ENCODE results near the gene IL17F.

GRCh38 chr6:52208612-52209011, 35.7 kb downstream of the IL17F start:
- no peak for TF ChIP-seq CTCF (IDR thresholded peaks at IDR 0.05)
- TF ChIP-seq GABPA (IDR thresholded peaks at IDR 0.05; ENCODE audit: low read depth) = no peak
- no peak for TF ChIP-seq EP300 (IDR thresholded peaks at IDR 0.05; ENCODE audit: borderline replicate concordance in 1 of 2, low read depth in 1 of 2, low read length in 1 of 2)
- no peak for TF ChIP-seq RAD21 (IDR thresholded peaks at IDR 0.05; ENCODE audit: low read length)
- no peak for TF ChIP-seq GATA2 (CRISPR knock-in tag; IDR thresholded peaks at IDR 0.05)
- no peak for TF ChIP-seq POLR2AphosphoS5 (IDR thresholded peaks at IDR 0.05; ENCODE audit: low read depth, low read length)

Measured in SK-N-SH (cell line).